MM.1S (cell line): Measurements from ENCODE around the gene SLC38A10.

ENCODE experiments used
- EZH2 ChIP-seq: fragments of 300-600 bp; sonication (generic); optimal IDR thresholded peaks from 2 replicates; pipeline ENCODE3; 2017; ENCODE audit warnings: low read depth, mild to moderate bottlenecking, antibody characterized with exemption, low read length, mixed read lengths
- EZH2phosphoT487 ChIP-seq: fragments of 300-600 bp; sonication (generic); IDR thresholded peaks from 2 replicates; pipeline ENCODE4 v1.6.1; 2018; ENCODE audit warnings: antibody characterized with exemption, low read length
- TF ChIP-seq, protein P1 (sequence below): fragments of 300-600 bp; sonication (generic); IDR thresholded peaks from 2 replicates; pipeline ENCODE4 v1.5.1; 2016; ENCODE audit warnings: antibody characterized with exemption, low read length, mixed read lengths

DNA sequence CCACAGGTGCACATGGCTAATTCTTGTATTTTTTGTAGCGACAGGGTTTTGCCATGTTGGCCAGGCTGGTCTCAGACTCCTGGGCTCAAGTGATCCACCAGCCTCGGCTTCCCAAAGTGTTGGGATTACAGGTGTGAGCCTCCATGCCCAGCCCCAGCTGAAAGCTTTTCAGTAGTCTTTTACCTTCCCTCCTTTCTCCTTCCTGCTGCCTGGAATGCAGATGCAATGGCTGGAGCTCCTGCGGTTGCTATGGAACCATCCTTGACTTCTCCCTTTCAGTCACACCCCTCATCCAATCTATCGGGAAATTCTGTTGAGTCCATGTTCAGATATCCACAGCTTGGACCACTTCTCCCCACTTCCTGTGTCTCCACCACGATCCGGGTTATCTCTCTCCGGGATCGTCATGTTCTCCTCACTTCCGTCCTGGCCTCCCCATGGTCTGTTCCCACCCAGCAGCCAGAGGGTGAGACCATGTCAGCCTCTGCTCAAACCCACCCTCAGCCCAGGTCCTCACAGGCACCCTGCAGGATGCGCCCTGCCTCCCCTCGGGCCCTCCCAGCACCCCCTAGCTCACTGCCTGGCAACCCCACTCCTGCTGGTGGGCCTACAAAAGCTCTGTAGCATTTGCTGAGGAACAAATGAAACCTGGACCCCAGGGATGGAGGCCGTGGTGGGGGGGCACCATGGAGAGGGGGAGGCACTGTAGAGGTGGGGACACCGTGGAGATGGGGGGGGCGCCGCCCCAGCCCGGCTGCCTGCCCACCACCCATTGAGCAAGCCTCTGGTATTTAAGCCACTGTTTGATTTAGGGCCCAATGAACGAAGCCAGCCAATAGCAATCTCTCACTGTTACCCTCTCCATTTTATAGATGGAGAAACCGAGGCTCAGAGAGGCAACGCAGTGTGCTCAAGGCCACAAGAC lies 12.8 kb upstream of the SLC38A10 start:
- TF ChIP-seq, protein P1, sequence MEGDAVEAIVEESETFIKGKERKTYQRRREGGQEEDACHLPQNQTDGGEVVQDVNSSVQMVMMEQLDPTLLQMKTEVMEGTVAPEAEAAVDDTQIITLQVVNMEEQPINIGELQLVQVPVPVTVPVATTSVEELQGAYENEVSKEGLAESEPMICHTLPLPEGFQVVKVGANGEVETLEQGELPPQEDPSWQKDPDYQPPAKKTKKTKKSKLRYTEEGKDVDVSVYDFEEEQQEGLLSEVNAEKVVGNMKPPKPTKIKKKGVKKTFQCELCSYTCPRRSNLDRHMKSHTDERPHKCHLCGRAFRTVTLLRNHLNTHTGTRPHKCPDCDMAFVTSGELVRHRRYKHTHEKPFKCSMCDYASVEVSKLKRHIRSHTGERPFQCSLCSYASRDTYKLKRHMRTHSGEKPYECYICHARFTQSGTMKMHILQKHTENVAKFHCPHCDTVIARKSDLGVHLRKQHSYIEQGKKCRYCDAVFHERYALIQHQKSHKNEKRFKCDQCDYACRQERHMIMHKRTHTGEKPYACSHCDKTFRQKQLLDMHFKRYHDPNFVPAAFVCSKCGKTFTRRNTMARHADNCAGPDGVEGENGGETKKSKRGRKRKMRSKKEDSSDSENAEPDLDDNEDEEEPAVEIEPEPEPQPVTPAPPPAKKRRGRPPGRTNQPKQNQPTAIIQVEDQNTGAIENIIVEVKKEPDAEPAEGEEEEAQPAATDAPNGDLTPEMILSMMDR, result no peak
- TF ChIP-seq EZH2 (no peak), EZH2phosphoT487 (no peak)
